K562 (cell line): ENCODE measurements around the gene DLK1. TPM values are rescaled to one million over a fixed set of nuclear protein-coding genes. Genes with fewer than 3 reads are reported as not detected.
A peak's percentile ranks its signal among the peaks of the same experiment; 100 is the strongest.

Source experiments
- ATAC-seq: fragments of 200-7000 bp; cut with Tn5 transposase; 3 replicates; pipeline ENCODE4 v1.9.1; 2020; ENCODE audit warnings: moderate library complexity
- BruUV-seq: library from RNA; stranded (reverse); fragments of 400-500 nt; replicated peaks from 2 replicates; lab custom pipeline; 2021; lab: Mats Ljungman, UMichigan
- CTCF ChIA-PET: fragments of 300-600 bp; formaldehyde crosslinking; extraction: SDS; loops from one replicate; lab custom pipeline; 2021; ENCODE audit warnings: low intra/inter-chr PET ratio; lab: Yijun Ruan, JAX
- POLR2A ChIA-PET: fragments of 300-600, 350-650 bp; sonication (Branson Sonifier 250); formaldehyde crosslinking; extraction: SDS; loops from one replicate; lab custom pipeline; 2021; ENCODE audit warnings: antibody characterized with exemption, inconsistent platforms; lab: Yijun Ruan, JAX
- DNase-seq, 4 experiments: peaks; one replicate each; pipeline versions ENCODE4 v3.0.0 to v3.0.0-alpha.2; 2011 to 2018; ENCODE audit warnings: low spot score in 3 of 4, mixed read lengths in 3 of 4; ENCODE audit errors: extremely low read depth in 1 of 4
- FAIRE-seq: peaks from 2 replicates; lab custom pipeline; 2011; peaks lifted over from hg19 to GRCh38; lab: Jason Lieb, UNC
- H2AFZ ChIP-seq: 2 replicates; pipeline ENCODE4 v1.6.0; 2011; ENCODE audit warnings: low read depth, low read length, control low read depth, inconsistent platforms
- H3K27ac ChIP-seq: fragments of 200-600 bp; 3 replicates; pipeline ENCODE4 v1.8.0; 2011; ENCODE audit warnings: low read depth, mild to moderate bottlenecking, control low read depth, inconsistent platforms, low read length, moderate library complexity, mixed read lengths; ENCODE audit errors: extremely low read depth
- H3K27me3 ChIP-seq, 2 experiments: fragments of 300-600 bp in 1 of 2; 2 replicates in 1 of 2; 3 replicates in 1 of 2; pipeline versions ENCODE4 v1.6.0 to v1.8.0; 2011; ENCODE audit warnings: inconsistent platforms in 2 of 2, low read length in 2 of 2, mild to moderate bottlenecking in 1 of 2, mixed read lengths in 1 of 2, moderate library complexity in 1 of 2; ENCODE audit not compliant: control insufficient read depth in 2 of 2, insufficient read depth in 2 of 2
- H3K36me3 ChIP-seq: fragments of 300-600 bp; 3 replicates; pipeline ENCODE4 v1.8.0; 2011; ENCODE audit warnings: mild to moderate bottlenecking, low read length, inconsistent platforms; ENCODE audit not compliant: control insufficient read depth, insufficient read depth
- H3K4me1 ChIP-seq, 2 experiments: fragments of 200-600 bp in 1 of 2; replicated peaks in 1 of 2; 2 replicates in 1 of 2; 3 replicates in 1 of 2; pipeline versions ENCODE4 v1.5.1 to v1.8.0; 2011; ENCODE audit warnings: inconsistent platforms in 2 of 2, low read length in 2 of 2, mild to moderate bottlenecking in 1 of 2, mixed read lengths in 1 of 2, moderate library complexity in 1 of 2; ENCODE audit not compliant: control insufficient read depth in 2 of 2, insufficient read depth in 2 of 2
- H3K4me2 ChIP-seq: 2 replicates; pipeline ENCODE4 v1.6.1; 2011; ENCODE audit warnings: low read length, control low read depth, inconsistent platforms, mixed read lengths; ENCODE audit not compliant: insufficient read depth
- H3K4me3 ChIP-seq: fragments of 200-600 bp; sonication (generic), shearing (Covaris generic); 2 replicates; pipeline ENCODE4 v1.5.1; 2016; ENCODE audit warnings: control low read depth, inconsistent platforms
- H3K79me2 ChIP-seq: fragments of 200-600 bp; 3 replicates; pipeline ENCODE4 v1.8.0; 2011; ENCODE audit warnings: low read length, inconsistent platforms; ENCODE audit not compliant: control insufficient read depth, insufficient read depth
- H3K9ac ChIP-seq, 2 experiments: 2 replicates each; pipeline versions ENCODE4 v1.6.0 to v1.6.1; 2011; ENCODE audit warnings: low read depth in 2 of 2, low read length in 2 of 2, control low read depth in 1 of 2, inconsistent platforms in 1 of 2, mild to moderate bottlenecking in 1 of 2, mixed read lengths in 1 of 2; ENCODE audit not compliant: insufficient read depth in 1 of 2
- H3K9me1 ChIP-seq: one replicate; pipeline ENCODE4 v1.6.0; 2011; ENCODE audit warnings: inconsistent platforms, mild to moderate bottlenecking, low read length, moderate library complexity; ENCODE audit not compliant: control insufficient read depth, insufficient read depth
- H3K9me3 ChIP-seq: replicated peaks from 2 replicates; pipeline ENCODE4 v1.5.1; 2011; ENCODE audit warnings: low read depth, low read length, inconsistent platforms; ENCODE audit not compliant: control insufficient read depth, insufficient read depth
- H4K20me1 ChIP-seq: replicated peaks from 2 replicates; pipeline ENCODE4 v1.6.1; 2011; ENCODE audit warnings: low read length, inconsistent platforms, mixed read lengths; ENCODE audit not compliant: control insufficient read depth, insufficient read depth
- DIDO1 ChIP-seq: fragments of 450-650 bp; IDR thresholded peaks from 2 replicates; pipeline ENCODE4 v1.6.1; 2016; ENCODE audit warnings: low read depth, missing biosample characterization, missing genetic modification characterization
- EGR1 ChIP-seq: fragments of 450-650 bp; conservative IDR thresholded peaks from 2 replicates; pipeline ENCODE4 v1.6.1; 2017; ENCODE audit warnings: mild to moderate bottlenecking
- FOXJ2 ChIP-seq: fragments of 200-800 bp; sonication (Bioruptor generic); IDR thresholded peaks from 2 replicates; pipeline ENCODE4 v1.6.1; 2016; ENCODE audit warnings: missing genetic modification characterization, missing compliant biosample characterization
- NCOA1 ChIP-seq: fragments of 450-650 bp; IDR thresholded peaks from 2 replicates; pipeline ENCODE4 v1.6.1; 2016; ENCODE audit warnings: low read depth
- NR2C2 ChIP-seq, 2 experiments: fragments of 200-800 bp in 1 of 2; sonication (Bioruptor generic) in 1 of 2; sonication (generic) in 1 of 2; formaldehyde crosslinking in 1 of 2; IDR thresholded peaks; 2 replicates each; pipeline versions ENCODE4 v1.6.1 to v1.8.0; 2016 to 2022; ENCODE audit warnings: mild to moderate bottlenecking in 1 of 2, missing compliant biosample characterization in 1 of 2, missing genetic modification characterization in 1 of 2, missing genetic modification reagents in 1 of 2
- PML ChIP-seq: IDR thresholded peaks from 2 replicates; pipeline ENCODE4 v1.6.1; 2012; ENCODE audit warnings: low read length, inconsistent platforms
- SETDB1 ChIP-seq: IDR thresholded peaks from one replicate; pipeline ENCODE4 v1.6.1; 2012; ENCODE audit warnings: low read length, control low read depth, inconsistent platforms
- SIN3A ChIP-seq, 2 experiments: fragments of 150-350 bp in 1 of 2; IDR thresholded peaks; 2 replicates each; pipeline ENCODE4 v1.6.1; 2011 to 2016; ENCODE audit warnings: borderline replicate concordance in 2 of 2, low read depth in 2 of 2, low read length in 2 of 2, mild to moderate bottlenecking in 2 of 2, moderate library complexity in 2 of 2; ENCODE audit not compliant: control insufficient read depth in 1 of 2
- ZNF146 ChIP-seq: IDR thresholded peaks from one replicate; pipeline ENCODE4 v1.6.1; 2018; ENCODE audit warnings: missing compliant biosample characterization; ENCODE audit not compliant: unreplicated experiment
- ZNF23 ChIP-seq: fragments of 250-450 bp; sonication (Bioruptor Pico); IDR thresholded peaks from 2 replicates; pipeline ENCODE4 v1.4.0; 2020; ENCODE audit warnings: mild to moderate bottlenecking
- ZNF3 ChIP-seq: fragments of 250-450 bp; sonication (Bioruptor Pico); IDR thresholded peaks from 2 replicates; pipeline ENCODE4 v1.5.0; 2021; ENCODE audit warnings: mild to moderate bottlenecking, moderate library complexity
- ZNF583 ChIP-seq: fragments of 250-450 bp; sonication (Bioruptor Pico); IDR thresholded peaks from 2 replicates; pipeline ENCODE4 v1.4.0; 2020
- WGBS: fragments of 100-300 bp; shearing (Covaris generic); methylation state at CpG from one replicate; pipeline ENCODE4 v1.1.6; 2016; ENCODE audit warnings: low coverage, mixed read lengths; ENCODE audit not compliant: insufficient coverage; ENCODE audit errors: missing lambda C conversion rate; 5-methylcytosine and 5-hydroxymethylcytosine counted together
- in situ Hi-C: fragments of 300-500 bp; cut with MboI; formaldehyde crosslinking; loops from 4 replicates; pipeline ENCODE4 v1.15.0; 2018; ENCODE audit warnings: inconsistent platforms, mixed read lengths
- intact Hi-C: fragments of 100-400 bp; cut with micrococcal nuclease; formaldehyde crosslinking; loops from 2 replicates; pipeline ENCODE4 v1.14.2; 2022
- polyA plus RNA-seq, 8 experiments: library from polyadenylated mRNA; depleted of rRNA in 4 of 8; stranded (reverse) in 5 of 8; unstranded in 3 of 8; fragments of >200 nt; fragmentation: Nextera tagmentation in 2 of 8; fragmentation: Illumina TruSeq in 1 of 8; extraction: Ambion mirVana in 2 of 8; extraction: Trizol in 1 of 8; gene quantifications; 2 replicates each; pipeline versions ENCODE4 v1.2.1 to v1.2.3, GENCODE V29; 2011 to 2014; ENCODE audit warnings: inconsistent platforms in 1 of 8, missing spikeins in 1 of 8
- total RNA-seq, 7 experiments: library from RNA; depleted of rRNA in 6 of 7; stranded (reverse); fragments of >200 nt in 6 of 7; fragmentation: Illumina TruSeq in 2 of 7; extraction: Trizol in 2 of 7; gene quantifications; 2 replicates each; pipeline versions ENCODE4 v1.2.1 to v1.2.3, GENCODE V29; 2011 to 2021; ENCODE audit warnings: low replicate concordance in 1 of 7
- TF ChIP-seq, protein P1 (sequence below), 2 experiments: fragments of 450-650 bp; conservative IDR thresholded peaks; 2 replicates each; pipeline ENCODE4 v1.6.1; 2017; ENCODE audit warnings: mild to moderate bottlenecking in 2 of 2, moderate library complexity in 2 of 2
- TF ChIP-seq, protein P2 (sequence below), 2 experiments: fragments of 450-650 bp in 1 of 2; IDR thresholded peaks; 2 replicates each; pipeline ENCODE4 v1.6.1; 2011 to 2017; ENCODE audit warnings: low read depth in 2 of 2, antibody characterized with exemption in 1 of 2, borderline replicate concordance in 1 of 2, low read length in 1 of 2, mild to moderate bottlenecking in 1 of 2, mixed read lengths in 1 of 2; ENCODE audit not compliant: control insufficient read depth in 1 of 2
- TF ChIP-seq, protein P3 (sequence below): IDR thresholded peaks from 3 replicates; pipeline ENCODE4 v1.6.1; 2011; ENCODE audit warnings: borderline replicate concordance, mild to moderate bottlenecking, moderate library complexity; ENCODE audit not compliant: insufficient read length; ENCODE audit errors: extremely low read depth

Gene DLK1
- total and polyA plus RNA-seq, 9 of the 15 experiments (the other 6 are each of a cell fraction or from before 2014, with no cell fraction given), result 4.4 to 97.2 (median 15.3) TPM

DNA sequence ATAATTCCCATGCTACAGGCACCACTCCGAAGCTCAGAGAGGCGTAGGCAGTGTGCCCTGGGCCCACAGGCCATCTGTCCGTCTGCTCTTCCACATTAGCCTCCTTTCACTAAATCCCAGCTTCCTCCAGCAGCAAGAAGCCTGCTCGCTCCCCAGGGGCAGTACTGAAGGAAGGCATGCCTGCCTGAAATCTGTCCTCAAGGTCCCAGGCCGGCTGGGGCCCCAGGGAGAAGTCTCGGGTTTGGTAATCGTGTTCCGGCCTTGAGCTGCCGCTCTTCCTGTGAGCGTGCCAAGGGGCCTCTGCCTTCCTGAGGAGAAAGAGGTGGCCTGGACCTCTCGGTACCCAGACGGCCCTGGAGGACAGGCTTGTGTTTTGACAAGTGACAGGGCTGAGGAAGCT lies 15.2 kb upstream of the DLK1 start:
- Histone ChIP-seq H3K36me3 (no peaks in the 10 kb centered on the region), H2AFZ (0 out of 2 replicates have a peak overlapping the region, but pooled peaks have one; percentile 62), H3K4me3 (no peak overlapping the region), H3K4me1 (peaks cover 0 to 51% of the 10 kb centered on the region in 2 experiments; a peak in 2 of 5 replicates), H3K9me3 (no peaks in the 10 kb centered on the region), H3K79me2 (no peaks in the 10 kb centered on the region), H3K27ac (no peak overlapping the region), H3K9ac (peak overlapping the region in 1 of 2 experiments; percentile 74; a peak in 2 of 4 replicates), H3K27me3 (no peaks in the 10 kb centered on the region), H4K20me1 (no peaks in the 10 kb centered on the region), H3K9me1 (no peaks in the 10 kb centered on the region), H3K4me2 (no peak overlapping the region)
- DNase-seq, result no peak
- in situ Hi-C loops (no loop called here), intact Hi-C loops (no loop called here)
- 88% methylated on average over 9 of the region's 12 CpGs for WGBS
- ATAC-seq, result no peak
- BruUV-seq, result no TSS peak
- ChIA-PET CTCF (no interaction called here), POLR2A (no interaction called here)
- no peak for FAIRE-seq
- TF ChIP-seq FOXJ2 (tag) (no peak), SETDB1 (no peak), ZNF3 (no peak), ZNF23 (no peak), SIN3A (IDR thresholded peaks at IDR 0.05; ENCODE audit: borderline replicate concordance in 2 of 2, control insufficient read depth in 1 of 2, low read depth in 2 of 2, low read length in 2 of 2) (no peak), NCOA1 (no peak), ZNF146 (CRISPR knock-in tag) (no peak), NR2C2 (CRISPR knock-in tag; IDR thresholded peaks at IDR 0.05) (no peak), NR2C2 (tag; IDR thresholded peaks at IDR 0.05) (no peak), EGR1 (no peak), PML (no peak), DIDO1 (tag) (no peak), ZNF583 (CRISPR knock-in tag) (no peak)
- TF ChIP-seq, protein P1, sequence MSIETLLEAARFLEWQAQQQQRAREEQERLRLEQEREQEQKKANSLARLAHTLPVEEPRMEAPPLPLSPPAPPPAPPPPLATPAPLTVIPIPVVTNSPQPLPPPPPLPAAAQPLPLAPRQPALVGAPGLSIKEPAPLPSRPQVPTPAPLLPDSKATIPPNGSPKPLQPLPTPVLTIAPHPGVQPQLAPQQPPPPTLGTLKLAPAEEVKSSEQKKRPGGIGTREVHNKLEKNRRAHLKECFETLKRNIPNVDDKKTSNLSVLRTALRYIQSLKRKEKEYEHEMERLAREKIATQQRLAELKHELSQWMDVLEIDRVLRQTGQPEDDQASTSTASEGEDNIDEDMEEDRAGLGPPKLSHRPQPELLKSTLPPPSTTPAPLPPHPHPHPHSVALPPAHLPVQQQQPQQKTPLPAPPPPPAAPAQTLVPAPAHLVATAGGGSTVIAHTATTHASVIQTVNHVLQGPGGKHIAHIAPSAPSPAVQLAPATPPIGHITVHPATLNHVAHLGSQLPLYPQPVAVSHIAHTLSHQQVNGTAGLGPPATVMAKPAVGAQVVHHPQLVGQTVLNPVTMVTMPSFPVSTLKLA (conservative IDR thresholded peaks at IDR 0.05), result no peak
- TF ChIP-seq, protein P2, sequence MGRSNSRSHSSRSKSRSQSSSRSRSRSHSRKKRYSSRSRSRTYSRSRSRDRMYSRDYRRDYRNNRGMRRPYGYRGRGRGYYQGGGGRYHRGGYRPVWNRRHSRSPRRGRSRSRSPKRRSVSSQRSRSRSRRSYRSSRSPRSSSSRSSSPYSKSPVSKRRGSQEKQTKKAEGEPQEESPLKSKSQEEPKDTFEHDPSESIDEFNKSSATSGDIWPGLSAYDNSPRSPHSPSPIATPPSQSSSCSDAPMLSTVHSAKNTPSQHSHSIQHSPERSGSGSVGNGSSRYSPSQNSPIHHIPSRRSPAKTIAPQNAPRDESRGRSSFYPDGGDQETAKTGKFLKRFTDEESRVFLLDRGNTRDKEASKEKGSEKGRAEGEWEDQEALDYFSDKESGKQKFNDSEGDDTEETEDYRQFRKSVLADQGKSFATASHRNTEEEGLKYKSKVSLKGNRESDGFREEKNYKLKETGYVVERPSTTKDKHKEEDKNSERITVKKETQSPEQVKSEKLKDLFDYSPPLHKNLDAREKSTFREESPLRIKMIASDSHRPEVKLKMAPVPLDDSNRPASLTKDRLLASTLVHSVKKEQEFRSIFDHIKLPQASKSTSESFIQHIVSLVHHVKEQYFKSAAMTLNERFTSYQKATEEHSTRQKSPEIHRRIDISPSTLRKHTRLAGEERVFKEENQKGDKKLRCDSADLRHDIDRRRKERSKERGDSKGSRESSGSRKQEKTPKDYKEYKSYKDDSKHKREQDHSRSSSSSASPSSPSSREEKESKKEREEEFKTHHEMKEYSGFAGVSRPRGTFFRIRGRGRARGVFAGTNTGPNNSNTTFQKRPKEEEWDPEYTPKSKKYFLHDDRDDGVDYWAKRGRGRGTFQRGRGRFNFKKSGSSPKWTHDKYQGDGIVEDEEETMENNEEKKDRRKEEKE (IDR thresholded peaks at IDR 0.05; ENCODE audit: borderline replicate concordance in 1 of 2, control insufficient read depth in 1 of 2, low read depth in 2 of 2, low read length in 1 of 2), result no peak
- TF ChIP-seq, protein P3, sequence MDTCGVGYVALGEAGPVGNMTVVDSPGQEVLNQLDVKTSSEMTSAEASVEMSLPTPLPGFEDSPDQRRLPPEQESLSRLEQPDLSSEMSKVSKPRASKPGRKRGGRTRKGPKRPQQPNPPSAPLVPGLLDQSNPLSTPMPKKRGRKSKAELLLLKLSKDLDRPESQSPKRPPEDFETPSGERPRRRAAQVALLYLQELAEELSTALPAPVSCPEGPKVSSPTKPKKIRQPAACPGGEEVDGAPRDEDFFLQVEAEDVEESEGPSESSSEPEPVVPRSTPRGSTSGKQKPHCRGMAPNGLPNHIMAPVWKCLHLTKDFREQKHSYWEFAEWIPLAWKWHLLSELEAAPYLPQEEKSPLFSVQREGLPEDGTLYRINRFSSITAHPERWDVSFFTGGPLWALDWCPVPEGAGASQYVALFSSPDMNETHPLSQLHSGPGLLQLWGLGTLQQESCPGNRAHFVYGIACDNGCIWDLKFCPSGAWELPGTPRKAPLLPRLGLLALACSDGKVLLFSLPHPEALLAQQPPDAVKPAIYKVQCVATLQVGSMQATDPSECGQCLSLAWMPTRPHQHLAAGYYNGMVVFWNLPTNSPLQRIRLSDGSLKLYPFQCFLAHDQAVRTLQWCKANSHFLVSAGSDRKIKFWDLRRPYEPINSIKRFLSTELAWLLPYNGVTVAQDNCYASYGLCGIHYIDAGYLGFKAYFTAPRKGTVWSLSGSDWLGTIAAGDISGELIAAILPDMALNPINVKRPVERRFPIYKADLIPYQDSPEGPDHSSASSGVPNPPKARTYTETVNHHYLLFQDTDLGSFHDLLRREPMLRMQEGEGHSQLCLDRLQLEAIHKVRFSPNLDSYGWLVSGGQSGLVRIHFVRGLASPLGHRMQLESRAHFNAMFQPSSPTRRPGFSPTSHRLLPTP, result no peak
